H1 (cell line): ENCODE data around the gene TMEM145. TPM values are rescaled to one million over a fixed set of nuclear protein-coding genes. Genes with fewer than 3 reads are reported as not detected.

ENCODE experiments used
- CHD7 ChIP-seq: fragments of 300-600 bp; sonication (generic); IDR thresholded peaks from 2 replicates; pipeline ENCODE4 v1.7.1; 2012; ENCODE audit warnings: low read length, moderate library complexity, mild to moderate bottlenecking, inconsistent platforms; ENCODE audit not compliant: insufficient replicate concordance
- polyA plus RNA-seq, 7 experiments: library from polyadenylated mRNA; depleted of rRNA in 3 of 7; stranded (reverse) in 5 of 7; unstranded in 2 of 7; fragments of >200 nt in 5 of 7; fragments of 200-250 nt in 2 of 7; gene quantifications; 1 replicate in 5 of 7; 2 replicates in 1 of 7; 4 replicates in 1 of 7; pipeline versions ENCODE4 v1.2.1 to v1.2.3, GENCODE V29; 2011 to 2013; ENCODE audit warnings: missing spikeins in 2 of 7, mixed read lengths in 2 of 7
- total RNA-seq: library from RNA; stranded (reverse); fragmentation: NEBNext Ultra II Directional; extraction: Animal tissue kit (Norgen Biotek cat#: 25700); gene quantifications from 2 replicates; pipeline ENCODE4 v1.2.1, GENCODE V29; 2021

TMEM145 gene
- total and polyA plus RNA-seq, 2 of the 8 experiments (the other 6 are each of a cell fraction or from before 2014, with no cell fraction given): 2.3 to 4.7 TPM

- no peak for TF ChIP-seq CHD7
Measured at GRCh38 chr19:42289556-42290041, 23.5 kb upstream of the TMEM145 start (continued).
